Testis (tissue), 2 donors: Measurements from ENCODE around the gene STK38.

Source experiments
- POLR2A ChIP-seq: fragments of 450-650 bp; IDR thresholded peaks from one replicate; pipeline ENCODE4 v1.6.1; 2017; ENCODE audit warnings: antibody characterized with exemption, mild to moderate bottlenecking, moderate library complexity
- TF ChIP-seq, protein P1 (sequence below), 3 experiments: fragments of 450-650 bp in 2 of 3; fragments of 200-600 bp in 1 of 3; sonication (generic) in 1 of 3; IDR thresholded peaks; one replicate each; pipeline ENCODE4 v1.5.1; 2016 to 2019; ENCODE audit warnings: antibody characterized with exemption in 3 of 3, mild to moderate bottlenecking in 2 of 3, moderate library complexity in 1 of 3

DNA sequence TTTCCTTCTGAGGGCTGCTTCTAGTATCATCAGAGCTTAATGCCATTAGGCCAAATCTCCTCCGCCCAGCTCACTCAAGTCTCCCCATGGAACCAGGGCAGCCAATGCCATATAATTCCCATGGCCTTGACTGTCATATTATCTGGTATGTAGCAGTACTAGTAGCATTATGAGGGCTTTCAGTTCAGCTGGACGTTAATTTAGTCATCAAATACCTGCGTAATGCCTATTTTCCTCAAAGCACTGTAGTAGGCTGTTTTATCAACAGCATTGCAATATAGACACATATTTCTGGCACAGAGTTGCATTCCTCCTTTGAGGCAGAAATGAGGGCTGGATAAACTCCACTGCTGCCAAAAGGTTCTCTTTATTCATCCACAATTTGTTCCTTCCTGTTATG is 102.8 kb downstream of the STK38 start:
- TF ChIP-seq, protein P1, sequence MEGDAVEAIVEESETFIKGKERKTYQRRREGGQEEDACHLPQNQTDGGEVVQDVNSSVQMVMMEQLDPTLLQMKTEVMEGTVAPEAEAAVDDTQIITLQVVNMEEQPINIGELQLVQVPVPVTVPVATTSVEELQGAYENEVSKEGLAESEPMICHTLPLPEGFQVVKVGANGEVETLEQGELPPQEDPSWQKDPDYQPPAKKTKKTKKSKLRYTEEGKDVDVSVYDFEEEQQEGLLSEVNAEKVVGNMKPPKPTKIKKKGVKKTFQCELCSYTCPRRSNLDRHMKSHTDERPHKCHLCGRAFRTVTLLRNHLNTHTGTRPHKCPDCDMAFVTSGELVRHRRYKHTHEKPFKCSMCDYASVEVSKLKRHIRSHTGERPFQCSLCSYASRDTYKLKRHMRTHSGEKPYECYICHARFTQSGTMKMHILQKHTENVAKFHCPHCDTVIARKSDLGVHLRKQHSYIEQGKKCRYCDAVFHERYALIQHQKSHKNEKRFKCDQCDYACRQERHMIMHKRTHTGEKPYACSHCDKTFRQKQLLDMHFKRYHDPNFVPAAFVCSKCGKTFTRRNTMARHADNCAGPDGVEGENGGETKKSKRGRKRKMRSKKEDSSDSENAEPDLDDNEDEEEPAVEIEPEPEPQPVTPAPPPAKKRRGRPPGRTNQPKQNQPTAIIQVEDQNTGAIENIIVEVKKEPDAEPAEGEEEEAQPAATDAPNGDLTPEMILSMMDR (IDR thresholded peaks at IDR 0.05): no peak
- no peak for TF ChIP-seq POLR2A
